ENCODE data around the gene RAC2.

RAC2 gene

DNA sequence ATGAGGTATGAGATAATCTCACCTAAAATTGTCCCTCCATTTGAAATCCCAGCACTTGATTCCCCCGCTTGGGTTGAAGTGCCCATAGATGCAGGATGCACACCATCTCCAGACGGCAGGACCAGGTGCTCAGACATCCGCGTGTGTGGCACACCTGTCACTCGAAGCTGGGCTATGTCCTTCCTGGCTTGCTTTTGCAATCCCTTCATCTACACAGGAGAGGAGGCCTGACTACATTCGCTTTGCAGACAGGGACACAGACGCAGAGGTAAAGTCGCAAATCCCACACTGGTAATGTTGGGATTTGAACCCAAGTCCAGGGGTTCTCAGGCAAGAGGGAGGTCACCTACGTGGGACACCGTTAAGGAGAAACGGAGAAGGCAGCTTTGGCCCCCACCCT is 31.1 kb upstream of the RAC2 start:
- DNase-seq = no peak

DNA sequence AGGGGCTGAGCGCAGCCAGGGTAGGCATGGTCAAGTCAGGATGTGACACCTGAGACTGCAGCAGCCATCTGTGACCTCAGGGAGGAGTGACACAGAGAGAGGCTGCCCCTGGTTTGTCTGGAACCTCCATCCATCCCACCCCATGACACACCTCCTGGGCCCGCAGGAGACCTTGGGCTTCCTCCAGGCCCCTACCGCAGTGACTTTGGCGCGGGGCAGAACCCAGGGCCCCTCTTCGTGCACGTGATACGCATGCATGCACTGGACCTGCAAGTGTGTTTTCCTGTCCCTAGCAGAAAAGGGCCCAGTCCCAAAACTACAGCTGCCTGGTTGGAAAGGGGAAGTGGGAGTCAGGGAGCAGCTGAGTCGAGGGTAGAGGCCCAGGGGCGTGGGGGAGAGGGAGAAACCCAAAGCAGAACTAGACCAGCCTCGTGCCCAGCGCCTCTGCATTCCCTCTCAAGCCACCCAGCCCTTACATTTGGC is 30.4 kb upstream of the RAC2 start:
- DNase-seq = no peak

DNA sequence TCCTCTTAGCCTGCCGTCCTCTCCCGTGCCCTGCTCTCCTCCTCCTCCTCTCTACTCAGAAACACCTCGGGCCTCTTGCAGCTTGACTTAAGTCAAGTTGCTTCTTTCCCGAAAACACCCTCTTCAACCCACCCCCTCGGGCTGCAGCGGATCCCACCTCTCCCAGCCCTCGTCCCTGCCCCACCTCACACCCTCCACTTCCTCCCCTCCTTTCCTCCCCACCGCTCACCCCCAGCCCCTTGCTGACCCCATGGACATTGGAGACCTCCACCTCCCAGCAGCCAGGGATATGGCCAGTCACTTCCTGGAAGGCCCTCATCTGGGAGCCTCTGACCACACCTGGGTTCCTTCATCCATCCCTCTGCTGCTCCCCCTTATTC is 29.8 kb upstream of the RAC2 start:
- DNase-seq = no peak

DNA sequence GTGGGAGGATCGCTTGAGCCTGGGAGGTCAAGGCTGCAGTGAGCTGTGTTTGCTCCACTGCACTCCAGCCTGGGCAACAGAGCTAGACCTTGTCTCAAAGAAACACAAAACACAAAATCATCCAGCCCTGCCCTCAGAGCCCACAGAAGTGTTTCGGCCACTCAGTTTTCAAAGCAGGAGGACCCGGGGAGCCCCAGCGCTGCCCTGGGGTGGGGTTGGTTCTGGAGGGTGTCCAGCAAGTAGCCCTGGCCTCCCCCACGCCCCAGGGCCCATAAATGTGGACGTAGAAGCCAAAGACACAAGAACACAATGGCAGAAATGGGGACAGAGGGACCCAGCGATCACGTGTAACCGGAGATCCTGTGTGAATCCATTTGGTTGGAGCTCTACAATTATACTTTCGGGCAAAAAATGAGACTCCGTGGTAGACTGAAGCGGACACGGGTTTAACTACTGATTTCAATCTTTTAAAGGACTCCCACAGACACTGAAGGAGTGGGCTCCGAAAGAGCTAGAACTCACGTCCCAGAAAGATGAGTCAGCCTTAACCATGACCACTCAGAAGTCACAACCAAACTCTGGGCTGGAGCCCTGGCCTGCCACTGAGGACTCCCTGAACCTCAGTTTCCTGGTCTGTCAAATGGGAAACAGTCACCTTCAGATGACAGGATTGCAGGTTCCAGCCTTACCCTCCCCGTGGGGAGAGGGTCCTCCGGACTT is 29.2 kb upstream of the RAC2 start:
- peak; percentile 36 for DNase-seq

DNA sequence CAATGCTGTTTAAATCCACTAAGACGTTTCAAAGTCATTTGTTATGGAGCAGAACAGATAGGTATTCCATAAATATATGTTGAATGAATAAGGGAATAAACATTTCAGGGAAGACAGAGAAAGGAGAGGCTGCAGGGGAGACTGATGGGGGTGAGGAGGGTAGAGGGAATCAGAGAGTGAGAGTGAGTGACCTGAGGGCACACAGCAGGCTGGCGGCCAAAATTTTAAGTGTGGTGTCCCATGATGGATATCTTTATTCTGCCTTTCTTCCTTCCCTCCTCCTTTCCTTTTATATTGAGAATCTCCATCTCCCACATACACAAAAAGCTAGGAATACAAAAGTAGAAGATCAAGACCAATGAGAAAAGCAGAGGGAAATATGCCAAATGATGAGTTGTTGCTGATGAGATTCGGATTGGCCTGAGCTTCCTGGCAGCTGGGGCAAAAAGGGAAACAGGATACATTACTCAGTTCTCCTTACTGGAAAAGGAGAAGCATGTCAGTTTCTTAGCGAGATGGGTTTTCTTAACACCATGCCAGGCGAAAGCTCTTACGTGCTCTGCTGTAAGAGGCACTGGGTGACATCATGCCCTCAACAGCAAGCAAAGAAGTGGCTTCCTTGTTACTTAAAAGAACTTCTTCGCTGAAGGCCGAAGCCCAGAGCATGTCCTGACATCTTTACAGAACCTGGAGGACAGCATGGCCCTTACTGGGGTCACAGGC is 27.0 kb upstream of the RAC2 start:
- peak; percentile 36 for DNase-seq

DNA sequence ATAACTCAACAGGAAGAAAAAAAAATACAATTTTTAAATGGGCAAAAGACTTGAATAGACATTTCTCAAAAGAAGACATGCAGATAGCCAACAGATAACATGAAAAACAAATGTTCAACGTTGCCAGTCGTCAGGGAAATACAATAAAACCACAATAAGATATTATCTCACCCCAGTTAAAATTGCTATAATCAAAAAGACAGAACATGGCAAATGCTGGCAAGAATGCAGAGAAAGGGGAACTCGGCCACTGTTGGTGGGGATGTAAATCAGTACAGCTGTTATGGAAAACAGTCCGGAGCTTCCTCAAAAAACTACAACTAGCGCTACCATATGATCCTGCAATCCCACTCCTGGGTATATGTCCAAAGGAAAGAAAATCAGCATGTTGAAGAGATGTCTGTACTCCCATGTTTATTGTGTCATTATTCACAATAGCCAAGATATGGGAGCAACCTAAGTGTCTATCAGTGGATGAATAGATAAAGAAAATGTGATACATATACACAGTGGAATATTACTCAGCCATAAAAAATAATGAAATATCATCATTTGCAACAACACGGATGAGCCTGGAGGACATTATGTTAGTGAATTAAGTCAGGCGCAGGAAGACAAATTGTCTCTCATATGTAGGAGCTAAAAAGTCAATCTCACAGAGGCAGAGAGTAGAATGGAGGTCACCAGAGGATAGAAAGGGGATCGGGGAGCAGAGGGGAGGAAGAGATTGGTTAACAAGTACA is 26.0 kb upstream of the RAC2 start:
- no peak for DNase-seq

DNA sequence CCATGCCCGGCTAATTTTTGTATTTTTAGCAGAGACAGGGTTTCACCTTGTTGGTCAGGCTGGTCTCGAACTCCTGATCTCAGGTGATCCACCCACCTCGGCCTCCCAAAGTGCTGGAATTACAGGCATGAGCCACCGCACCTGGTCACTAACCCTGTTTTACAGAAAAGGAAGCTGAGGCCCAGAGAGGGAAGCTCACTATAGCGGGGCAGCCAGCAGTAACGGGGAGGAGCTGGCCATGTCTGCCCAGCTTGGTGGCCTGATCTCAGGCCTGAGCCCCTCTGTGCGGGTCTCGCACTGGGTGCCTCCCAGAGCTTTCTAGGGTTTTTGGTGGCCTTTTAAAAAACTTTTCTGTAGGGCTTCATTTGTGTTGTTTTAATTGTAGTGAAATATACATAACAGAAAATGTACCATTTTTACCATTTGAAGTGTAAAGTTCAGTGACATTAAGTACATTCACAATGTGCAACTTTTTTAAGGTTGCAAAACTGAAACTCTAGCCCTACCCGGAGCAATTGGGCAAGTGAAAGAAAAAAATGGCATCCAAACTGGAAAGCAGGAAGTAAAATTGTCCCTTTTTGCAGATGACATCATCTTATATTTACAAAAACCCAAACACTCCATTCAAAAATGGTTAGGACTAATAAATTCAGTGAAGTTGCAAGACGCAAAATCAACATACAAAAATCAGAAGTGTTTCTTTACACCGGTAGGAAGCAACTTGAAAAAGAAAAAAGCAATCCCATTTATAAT is 23.8 kb upstream of the RAC2 start:
- no peak for DNase-seq

DNA sequence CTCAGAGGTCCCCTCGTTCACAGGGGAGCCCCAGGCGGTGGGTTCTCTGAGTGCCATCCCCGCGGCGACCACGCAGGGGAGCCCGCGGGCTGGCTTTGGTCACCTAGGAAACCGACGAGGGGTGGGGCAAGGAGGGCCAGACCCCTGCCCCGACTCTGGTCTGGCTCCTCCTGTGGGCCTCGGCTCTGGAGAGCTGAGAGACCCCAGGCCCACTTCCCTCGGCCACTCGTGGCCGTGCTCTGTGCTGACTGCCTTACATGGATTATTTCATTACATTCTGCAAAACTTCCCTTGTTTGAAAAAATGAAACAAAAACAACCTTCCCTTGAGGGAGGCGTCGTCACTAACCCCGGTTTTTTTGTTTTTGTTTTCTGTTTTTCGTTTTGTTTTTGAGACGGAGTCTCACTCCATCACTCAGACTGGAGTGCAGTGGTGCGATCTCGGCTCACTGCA is 23.1 kb upstream of the RAC2 start:
- no peak for DNase-seq

DNA sequence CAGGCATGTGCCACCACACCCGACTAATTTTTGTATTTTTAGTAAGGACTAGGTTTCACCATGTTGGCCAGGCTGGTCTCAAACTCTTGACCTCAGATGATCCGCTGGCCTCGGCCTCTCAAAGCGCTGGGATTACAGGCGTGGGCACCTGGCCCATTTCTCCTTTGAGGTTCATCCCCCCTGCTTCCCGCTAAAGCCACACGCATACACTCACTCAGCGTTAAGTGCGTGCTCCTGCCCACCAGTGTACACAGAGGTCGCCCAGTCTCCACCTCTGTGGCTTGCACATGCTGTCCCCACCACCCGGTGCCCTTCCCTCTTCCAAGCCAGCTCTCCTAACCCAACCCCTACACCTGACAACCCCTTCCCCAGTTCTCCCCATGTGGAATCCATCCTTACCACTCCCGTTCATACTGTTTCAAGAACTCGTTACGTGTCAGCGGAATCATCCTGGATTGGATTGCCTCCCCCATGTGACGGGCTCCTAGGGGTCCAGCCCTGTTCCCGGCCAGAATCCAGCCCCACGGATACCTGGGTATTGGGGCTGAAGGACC is 22.6 kb upstream of the RAC2 start:
- DNase-seq = no peak

DNA sequence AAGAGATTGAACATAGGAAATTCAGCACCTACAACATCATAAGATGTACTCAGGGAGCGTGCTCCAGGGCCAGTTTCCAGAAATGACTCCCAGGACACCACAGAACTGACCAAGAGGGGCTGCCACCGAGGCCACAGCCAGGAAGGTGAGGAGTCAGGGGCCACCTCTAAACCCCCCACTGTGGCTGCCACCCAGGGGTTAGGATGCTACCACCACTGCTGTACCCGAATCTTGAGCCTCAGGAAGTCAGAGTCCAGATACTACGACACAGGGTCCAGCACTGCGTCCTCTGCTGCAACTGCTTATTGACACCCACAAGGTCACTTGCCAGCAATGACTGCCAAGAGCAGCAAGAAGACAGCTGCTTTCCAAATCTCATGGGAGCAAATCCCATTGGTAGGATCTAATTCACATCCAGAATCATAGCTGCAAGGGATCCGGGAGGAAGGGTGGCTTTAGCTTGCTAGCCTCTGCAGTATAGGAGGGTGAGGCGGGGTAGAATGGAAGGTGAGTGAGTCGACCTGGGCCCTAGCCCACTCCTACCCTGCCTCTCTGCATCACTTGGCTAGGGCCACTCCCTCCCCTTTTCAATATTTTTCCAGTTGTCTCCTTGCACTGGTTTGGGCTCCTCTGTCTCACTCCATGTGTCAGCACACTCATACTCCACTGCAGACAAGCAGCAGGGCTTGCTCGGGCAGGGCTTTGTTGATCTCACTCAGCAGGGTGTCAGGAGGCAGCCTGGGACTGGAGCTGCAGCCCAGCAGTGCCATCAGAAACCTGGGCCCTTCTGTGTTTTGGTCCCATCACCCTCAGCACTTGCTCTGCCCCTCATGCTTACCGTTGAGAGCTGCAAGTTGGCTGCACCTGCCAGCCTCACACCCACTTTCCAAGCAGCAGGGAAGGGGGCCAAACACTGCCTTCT is 20.2 kb upstream of the RAC2 start:
- no peak for DNase-seq

DNA sequence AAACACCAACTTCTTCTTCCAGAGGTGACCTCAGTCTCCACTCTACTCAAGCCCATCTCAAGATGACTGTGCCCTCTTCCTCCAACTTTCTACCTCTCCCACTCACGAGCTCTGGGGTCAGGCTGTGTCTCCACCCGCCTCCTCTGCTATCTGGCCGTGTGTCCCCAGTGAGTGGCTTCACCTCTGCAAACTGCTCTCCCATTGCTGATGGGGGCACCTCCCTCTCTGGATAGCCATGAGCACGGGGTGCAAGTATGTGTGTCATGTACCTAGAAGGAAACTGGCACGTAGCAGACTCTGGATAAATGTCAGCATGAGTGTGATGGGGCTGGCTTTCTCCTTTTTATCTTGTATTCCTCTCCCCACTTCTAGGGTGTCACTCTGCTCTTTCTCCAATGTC is 18.3 kb upstream of the RAC2 start:
- DNase-seq = no peak

DNA sequence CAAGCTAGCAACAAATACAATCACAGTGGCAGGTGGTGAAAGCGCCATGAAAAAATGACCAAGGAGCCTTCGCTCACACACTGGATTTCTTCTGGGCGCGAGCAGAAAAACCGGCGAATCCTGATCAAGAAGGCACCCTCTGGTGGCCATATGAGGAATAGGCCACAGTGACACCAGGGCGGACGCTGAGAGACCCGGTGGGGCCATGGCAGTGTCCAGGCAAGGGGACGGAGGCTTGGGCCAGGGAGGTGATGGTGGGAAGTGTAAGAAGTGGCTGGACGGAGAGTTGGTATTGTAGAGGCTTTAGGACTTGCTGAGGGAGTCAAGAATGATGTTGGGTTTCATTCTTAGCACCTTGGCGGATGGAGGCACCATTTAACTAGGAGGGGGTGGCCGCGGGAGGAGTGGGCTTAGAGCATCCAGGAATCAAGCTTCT is 16.9 kb upstream of the RAC2 start:
- peak; percentile 37 for DNase-seq

DNA sequence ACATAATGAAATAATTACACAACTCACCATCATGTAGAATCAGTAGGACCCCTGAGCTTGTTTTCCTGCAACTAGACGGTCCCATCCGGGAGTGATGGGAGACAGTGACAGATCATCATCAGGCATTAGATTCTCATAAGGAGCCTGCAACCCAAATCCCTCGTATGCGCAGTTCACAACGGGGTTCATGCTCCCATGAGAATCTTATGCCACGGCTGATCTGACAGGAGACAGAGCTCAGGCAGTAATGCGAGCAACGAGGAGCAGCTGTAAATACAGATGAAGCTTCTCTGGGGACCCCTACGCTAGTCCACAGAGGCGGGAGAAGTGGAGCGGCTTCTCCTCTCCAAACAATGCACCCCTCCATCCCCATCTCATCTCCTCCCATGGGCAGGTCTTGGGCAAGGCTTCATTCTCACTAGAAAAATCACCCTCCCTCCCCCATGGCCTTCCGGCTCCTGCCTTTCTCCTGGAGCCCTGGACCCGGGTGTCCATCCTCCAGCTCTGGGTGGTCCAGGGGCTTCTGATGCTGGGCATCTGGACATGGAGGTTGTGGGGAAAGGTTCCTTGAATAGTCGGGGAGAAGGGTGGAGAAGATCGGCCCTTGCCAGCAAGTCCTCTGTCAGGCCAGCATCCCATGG is 16.2 kb upstream of the RAC2 start:
- no peak for DNase-seq

DNA sequence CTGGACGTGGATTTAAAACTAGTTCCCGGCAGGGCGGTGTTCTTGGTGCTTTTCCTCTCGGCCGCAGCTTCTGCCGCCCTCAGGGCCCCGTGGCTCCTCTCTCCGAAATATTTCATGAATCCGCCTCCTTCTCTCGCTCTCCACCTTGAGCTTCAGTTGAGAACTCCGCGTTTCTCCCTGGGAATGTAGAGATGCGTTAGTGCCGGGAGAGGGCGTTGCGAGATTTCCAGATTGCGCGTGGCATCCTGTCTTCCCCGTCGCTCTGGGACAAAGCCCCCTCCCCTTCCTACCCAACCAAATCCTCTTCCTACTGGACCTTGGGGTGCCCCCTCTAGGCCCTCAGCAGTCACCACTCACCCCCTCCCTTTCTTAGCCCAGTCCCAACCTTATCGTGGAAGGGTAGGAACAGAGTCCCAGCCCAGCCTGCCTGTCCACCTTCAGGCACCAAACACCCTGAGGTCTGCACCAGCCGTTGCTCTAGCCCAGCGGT is 15.5 kb upstream of the RAC2 start:
- DNase-seq = no peak

DNA sequence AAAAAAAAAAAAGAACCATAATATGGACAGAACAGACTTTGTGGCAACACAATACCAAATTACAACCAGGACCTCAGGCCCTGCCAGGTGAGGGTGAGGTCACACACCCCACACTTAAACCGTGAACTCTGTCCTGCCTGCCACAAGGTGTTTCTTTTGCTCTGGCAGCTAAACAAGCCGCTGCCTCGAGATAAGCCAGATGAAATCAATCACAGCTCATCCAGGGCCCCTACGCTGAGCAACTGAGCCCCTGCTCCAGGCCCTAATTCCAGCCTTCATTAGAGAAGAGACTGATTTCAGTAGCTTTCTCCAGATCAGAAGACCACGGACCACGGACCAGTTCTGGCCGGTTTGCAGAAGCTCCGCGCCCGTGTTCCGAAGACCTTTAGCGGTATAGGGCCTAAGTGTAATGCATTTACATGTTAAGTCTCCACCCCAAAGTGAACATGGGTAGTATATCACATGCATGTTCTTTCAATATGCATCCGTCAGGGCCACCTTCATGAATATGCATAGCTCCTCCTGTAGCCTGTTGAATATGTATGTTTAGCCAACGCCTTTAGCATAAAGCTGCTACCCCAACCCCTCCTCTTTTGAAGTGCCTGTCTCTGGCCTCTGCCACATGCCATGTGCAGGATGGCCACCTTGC is 14.8 kb upstream of the RAC2 start:
- no peak for DNase-seq

DNA sequence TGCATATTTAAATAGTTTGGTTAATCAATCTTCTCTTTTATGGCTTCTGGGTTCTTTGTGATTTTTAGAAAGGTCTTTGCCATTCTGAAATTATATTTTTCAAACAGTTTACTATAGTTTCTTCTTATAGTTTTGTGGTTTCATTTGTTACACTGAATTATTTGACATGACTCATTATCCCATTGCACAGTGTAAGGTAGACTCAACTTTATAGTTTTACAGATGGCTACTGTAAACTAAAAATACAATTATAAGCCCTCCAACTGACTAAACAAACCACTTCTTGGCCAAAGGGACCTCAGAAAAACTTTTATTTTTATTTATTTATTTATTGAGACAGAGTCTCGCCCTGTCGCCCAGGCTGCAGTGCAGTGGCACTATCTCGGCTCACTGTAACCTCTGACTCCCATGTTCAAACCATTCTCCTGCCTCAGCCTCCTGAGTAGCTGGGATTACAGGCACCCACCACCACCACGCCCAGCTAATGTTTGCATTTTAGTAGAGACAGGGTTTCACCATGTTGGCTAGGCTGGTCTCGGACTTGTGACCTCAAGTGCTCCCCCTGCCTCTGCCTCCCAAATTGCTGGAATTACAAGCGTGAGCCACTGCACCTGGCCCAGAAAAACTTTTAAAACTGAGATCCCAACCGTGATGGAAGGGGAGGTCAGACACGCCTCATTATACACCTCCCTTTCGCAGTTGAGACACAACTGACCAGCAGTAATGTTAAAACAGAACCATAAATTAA is 14.1 kb upstream of the RAC2 start:
- no peak for DNase-seq

DNA sequence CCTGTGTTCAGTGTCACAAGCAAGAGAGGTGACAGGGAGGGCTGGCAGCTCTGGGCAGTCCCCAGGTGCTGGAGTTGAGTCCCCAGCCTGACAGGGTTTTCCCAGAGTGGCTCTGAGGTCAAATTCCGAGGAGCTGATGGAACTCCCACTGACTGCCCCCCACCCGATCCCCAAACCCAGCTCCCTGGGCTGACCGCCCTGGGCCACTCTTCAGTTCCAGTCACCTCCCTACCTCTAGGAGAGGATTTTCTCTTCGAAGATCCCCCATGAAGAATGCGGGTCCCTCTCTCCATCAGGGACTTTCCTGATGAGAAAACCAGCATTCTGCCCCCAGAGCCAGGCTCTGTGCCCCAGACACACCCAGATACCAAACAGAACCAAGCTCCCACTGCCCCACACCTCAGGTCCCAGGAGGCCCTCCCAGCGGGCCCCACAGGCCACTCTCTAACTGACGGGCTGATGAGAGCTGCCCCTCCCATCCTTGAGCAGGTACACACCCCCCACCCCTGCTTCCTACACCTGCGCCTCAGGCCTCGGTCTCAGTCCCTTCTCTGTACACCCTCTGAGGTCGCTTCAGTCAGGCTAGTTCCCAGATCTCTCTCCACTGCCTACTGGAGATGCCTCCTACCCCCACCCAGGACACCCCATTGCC is 12.1 kb upstream of the RAC2 start:
- DNase-seq = no peak

DNA sequence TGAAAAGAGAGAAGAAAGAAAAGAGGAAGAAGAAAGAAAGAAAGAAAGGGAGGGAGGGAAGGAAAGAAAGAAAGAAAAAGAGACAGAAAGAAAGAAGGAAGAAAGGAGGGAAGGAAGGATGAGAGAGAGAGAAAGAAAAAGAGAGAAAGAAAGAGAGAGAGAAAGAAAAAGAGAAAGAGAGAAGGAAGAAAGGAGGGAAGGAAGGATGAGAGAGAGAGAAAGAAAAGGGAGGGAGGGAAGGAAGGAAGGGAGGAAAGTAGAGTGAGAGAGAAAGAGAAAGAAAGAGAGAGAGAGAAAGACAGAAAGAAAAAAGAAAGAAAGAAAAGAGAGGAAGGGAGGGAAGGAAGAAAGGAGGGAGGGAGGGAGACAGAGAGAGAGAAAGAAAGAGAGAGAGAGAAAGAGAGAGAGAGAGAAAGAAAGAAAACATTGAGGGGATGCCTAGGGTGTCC is 11.5 kb upstream of the RAC2 start:
- DNase-seq = no peak

DNA sequence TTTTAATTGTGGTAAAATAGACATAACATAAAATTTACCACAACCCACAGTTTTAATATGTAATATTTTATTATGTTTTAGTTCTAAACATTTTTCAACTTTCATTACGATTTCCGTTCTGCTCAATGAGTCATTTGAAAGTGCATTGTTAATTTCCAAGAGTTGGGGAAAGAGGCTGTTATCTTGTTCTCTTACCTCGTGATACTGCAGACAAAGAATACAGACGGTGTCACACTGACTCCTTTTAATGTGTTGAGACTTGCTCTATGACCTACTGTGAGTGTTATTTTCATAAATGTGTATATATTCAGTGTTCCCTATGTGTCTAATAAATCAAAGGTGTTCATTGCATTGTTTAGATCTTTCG is 10.8 kb upstream of the RAC2 start:
- no peak for DNase-seq
